GM21390 (cell line): ENCODE measurements around the gene SRMS.

Experiments used
- ATAC-seq: cut with Tn5 transposase; IDR thresholded peaks from one replicate; pipeline ENCODE4 v1.9.1; 2021; ENCODE audit not compliant: unreplicated experiment

SRMS gene

DNA sequence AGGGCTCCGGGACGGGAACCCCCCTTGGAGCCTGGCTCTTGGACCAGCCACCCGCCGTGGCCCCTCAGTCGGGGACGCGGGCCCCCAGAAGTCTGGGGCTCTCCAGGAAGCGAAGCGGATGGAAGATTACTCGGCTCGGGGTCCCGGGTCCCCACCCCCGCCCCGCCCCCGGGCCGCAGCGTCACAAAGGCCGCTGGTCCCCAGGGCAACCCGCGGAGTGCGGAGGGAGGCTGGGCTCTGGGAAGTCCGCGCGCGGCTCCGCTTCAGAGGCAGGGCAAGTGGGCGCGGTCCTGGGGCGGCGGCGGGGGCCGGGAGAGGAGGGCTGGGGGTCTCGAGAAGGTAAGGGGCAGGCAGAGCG, 6.4 kb upstream of the SRMS start, which contains the start of gene FNDC11:
Gene FNDC11 (plus strand): TSS at position 227 of the 358 bp plus-strand sequence. CDS start 1,505 bp downstream, outside the sequence.
- no peak for ATAC-seq

DNA sequence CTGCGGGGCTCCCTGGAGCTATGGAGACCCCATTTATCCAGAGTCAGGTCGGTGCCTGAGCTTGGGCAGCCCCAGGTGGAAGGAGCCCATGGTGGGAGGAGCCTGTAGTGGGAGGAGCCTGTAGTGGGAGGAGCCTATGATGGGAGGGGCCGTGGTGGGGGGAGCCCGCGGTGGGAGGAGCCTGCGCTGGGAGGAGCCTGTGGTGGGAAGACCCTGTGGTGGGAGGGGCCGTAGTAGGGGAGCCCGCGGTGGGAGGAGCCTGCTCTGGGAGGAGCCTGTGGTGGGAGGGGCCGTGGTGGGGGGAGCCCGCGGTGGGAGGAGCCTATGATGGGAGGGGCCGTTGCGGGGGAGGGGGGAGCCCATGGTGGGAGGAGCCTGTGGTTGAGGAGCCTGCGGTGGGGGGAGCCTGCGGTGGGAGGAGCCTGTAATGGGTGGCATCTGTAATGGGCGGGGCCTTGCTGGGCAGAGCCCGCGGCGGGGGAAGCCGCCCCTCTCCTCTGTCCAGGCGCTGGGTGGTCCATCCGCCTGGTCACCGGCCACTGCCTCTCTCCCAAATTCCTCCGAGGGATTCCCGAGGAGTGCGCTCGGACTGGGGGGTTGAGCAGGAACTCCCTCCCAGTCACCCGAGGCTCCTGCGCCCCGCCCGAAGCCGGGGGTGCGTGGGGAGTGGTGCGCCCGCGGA, 5.8 kb upstream of the SRMS start:
- ATAC-seq = no peak

DNA sequence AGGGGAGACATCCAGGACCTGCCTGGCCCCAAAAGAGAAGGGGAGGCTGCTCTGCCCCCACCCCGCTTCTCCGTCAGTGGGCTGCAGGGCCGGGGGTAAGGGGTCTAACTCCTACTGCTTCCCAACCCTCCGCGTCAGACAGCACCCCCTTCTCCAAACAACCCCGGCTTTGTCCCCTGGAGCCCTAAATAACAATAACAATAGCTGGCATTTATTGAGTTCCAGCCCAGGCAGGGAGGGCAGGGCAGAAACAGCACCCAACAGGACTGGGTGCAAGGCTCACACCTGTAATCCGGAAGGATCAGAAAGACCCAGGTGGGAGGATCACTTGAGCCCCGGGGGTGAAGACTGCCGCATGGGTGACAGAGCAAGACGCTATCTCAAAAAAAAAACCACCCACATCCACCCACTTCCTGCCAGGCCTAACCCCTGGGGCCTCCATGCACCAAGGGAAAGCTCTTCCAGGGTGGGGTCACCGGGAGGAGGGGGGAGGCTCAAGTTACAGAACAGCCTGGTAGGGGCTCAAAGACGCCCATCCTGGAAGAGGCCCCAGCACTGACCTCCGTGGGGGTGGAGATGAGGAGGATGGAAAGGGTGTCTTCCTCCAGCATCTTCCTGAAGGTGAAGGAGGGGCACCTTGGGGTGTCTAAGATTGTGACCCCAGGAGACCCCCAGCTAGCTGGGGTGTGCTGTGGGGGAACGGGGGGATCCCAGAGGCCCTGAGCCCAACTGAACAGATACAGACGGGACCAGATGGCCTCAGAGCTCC, 5.1 kb upstream of the SRMS start:
- no peak for ATAC-seq

DNA sequence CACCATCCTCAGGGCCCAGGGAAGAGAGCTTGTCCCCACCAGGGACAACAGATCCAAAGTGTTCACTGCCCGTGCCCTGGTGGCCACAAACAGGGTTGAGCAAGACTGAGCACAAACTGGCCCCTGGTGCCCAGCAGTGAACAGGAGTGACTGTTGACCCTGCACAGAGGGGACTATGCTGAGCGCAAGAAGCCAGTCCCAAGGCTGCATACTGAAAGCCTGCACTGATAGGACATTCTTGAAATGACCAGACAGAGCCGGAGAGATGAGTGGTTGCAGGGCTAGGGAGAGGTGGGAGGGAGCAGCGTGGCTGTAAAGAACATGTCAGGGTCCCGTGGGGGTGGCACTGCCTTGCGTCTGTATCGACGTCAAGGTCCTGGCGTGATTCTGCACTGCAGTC, 3.5 kb upstream of the SRMS start:
- no peak for ATAC-seq

DNA sequence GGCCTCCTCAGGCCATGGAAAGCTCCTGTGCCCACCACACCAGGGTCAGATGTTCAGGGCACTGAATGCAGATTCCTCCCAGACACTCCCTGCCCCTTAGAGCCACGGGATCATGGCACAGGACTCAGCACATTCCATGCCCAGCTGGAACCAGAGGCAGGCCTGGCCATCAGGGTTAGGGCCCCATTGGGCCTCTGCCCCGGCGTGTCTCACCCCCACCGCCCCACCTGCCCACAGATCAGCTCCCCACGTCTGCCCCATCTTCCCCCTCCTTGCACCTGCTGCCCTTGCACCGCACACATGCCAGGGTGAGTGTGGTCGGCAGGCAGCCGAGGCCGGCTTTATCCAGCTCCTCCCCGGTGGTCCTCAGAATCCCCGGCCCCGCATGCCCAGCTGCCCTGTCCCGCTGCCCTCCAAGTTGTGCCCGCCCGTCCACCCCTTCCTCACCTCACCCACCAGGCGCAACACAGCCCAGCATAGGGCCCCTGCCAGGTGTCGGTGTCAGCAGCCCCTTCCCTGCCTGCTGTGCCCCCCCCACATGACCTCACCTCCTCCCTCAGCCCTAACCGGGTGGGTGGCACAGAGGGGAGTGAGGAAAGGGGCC, 2.2 kb upstream of the SRMS start:
- ATAC-seq = no peak

DNA sequence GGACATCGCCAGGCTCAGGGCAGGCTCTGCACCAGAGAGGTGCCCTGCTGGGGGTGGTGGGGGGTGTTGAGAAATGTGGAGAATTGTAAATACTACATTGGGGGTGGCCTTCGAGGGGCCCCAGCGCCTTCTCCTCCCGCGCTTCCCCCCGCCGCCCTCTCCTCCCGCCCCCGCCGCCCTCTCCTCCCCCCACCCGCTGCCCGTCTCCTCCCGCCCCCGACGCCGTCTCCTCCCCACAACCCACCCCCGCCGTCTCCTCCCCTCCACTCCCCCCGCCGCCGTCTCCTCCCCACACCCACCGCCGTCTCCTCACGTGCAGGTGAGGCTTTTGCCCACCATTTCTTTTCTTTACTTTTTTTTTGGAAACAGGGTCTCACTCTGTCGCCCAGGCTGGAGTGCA, 1.5 kb upstream of the SRMS start:
- no peak for ATAC-seq

DNA sequence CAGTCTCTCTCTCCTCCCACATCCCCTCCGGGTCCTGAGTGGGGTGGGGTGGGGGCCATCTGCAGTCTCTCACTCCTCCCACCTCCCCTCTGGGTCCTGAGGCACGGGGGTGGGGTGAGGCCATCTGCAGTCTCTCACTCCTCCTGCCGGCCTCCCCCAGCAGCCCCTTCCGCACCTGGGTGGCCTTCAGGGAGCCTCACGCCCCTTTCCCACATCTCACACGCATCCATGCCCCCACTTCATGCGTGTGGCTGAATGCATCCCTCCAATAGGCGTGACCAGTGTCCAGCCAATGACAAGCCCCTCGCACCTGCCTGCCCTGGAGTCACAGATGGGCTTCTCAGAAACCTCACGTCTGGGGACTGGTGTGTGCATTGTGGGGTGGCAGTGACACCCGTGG, 993 bp upstream of the SRMS start:
- ATAC-seq = no peak

DNA sequence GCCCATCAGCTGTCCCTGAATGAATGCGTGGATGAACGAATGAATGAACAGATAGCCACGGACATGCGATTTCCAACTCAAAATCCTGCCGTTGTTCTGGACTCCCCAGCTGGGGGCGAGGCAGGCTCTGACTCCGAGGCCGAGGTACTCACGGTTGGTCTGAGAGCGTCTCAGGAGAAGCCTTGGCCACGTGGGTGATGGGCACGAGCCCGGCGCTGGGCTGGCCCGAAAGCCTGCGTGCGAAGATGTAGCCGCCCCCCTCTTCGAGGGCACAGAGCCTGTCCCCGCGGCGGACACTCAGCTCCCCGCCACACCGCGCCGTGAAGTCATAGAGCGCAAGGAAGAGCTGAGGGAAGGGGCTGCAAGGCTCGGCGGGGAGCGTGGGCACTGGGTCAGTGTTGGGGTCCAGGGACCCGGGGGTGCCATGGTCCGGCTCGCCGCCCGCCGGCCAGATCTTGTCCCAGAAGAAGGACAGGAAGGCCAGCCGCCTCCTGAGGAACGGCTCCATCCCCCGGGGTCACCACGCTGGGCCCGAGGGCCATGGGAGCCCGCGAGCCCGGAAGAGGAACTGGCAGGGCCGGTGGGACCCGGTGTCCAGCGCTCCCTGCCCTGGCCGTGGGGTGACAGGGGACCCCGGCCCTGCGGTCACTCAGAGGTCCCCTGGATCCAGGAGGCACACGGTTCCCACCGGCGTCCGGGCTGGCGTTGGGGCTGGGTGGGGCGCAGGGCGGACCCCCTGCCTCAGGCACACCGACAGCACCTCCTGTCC, 409 bp downstream of the SRMS start:
- no peak for ATAC-seq

DNA sequence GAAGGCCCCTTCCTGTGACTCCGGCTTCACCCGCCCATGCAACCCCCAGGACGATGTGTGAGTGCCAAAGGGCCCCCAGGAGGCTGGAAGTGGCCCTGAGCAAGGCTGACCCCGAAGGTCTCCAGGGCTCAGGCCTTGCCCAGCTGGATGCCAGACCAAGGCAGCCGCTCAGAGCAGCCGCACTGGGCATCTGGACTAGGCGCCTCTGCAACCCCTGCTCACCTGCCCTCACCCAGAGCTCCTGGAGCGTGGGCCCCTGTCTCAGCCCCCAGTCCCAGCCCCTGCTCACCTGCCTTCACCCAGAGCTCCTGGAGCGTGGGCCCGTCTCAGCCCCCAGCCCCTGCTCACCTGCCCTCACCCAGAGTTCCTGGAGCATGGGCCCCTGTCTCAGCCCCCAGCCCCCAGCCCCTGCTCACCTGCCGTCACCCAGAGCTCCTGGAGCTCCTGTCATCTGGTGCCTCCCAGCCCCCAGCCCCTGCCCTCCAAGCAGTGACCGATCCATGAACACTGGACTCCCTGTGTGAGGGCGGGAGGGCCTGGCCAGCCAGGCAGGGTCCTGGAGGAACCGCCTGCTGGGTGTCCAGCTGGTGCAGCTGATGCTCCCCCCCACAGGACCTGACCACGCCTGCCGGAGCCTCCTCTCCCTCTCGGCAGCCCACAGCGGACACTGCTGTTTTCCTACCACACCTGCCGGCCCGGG, 1.1 kb downstream of the SRMS start:
- no peak for ATAC-seq

DNA sequence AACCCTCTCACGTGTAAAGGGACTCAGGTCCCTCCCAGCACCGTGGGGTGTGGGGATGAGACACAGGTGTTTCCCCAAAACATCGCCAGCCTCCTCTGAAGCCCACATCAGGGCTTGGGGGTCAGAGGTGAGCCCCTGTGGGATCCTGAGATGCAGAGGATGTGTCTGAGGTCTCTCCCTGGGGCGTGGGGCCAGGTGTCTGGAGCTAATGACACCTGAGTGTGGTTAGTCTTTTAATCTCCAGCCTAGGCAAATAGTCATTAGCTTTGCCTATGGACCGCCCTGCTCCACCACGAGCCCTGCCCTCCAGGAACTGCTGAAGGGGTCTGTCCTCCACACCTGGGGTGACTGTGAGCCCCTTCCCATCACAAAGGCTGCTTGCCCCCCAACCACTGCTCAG, 1.7 kb downstream of the SRMS start:
- ATAC-seq = no peak

DNA sequence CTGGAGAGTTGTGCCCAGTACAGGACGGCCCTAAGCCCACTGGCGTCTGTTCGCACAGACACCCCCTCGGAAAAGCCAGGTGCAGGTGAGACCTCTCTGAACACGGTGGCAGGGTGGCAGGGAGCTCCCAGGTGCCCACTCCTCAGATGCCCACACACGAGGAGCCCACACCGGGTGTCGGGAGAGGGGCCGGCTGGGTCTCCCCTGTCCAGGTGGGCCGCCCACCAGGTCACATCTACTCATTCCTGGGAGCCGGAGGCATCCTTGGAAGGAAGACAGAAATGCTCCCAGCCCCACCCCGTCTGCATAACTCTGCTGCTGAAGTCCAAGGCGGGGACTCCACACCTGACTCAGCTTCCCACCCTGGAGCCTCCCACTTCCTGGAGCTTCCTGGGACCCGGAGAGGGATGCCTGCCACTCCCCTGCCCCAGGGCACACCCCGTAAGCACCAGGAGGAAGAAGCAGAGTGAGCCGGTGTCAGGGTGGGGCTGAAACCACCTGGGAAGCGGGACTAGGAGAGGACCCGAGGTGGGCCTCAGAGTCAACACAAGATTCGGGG, 2.5 kb downstream of the SRMS start:
- ATAC-seq = no peak

DNA sequence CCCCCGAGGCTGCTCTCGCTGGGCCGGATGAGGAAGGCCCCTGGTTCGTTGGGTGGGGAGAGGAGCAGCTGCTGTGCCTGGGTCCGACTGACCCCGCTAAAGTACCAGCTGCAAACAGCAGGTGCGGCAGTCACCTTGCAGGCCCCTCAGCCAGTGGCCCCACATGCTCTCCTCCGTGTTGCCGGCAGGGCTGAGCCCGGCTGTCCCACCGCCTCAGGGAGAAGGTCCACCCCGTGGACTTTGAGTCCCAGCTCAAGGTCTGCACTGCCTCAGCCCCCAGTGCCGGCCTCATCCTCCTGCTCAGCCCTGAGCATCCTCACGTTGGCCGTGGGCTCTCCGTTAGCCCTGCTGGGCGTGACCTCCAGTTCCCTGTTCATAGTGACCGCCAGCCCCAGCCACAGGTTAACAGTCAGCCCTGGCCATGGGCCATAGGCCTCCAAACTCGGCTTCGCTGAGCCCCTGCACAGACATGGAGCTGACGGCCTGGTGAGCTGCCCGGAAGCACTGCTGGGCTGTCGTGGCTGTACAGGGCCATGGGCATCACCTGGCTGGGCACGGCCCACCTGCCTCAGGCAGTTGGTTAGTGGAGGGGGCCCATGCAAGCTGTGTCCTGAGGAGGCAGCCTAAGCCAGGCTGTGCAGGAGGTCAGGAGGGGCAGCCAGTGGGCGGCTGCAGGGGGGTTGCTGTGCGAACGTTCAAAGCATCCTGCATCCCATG, 3.1 kb downstream of the SRMS start:
- no peak for ATAC-seq

DNA sequence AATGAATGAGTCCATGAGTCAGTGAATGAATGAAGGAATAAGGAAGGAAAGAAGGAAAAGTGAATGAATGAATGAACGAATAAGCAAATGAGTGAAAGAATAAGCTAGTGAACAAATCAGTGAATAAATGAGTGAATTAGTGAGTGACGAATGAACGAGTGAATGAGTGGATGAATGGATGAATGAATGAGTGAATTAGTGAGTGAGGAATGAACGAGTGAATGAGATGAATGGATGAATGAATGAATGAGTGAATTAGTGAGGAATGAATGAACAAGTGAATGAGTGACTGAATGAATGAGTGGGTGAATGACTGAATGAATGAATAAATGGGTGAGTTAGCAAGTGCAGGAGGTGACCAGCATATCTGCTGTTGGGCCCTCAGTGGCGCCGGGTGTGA, 3.8 kb downstream of the SRMS start:
- no peak for ATAC-seq

DNA sequence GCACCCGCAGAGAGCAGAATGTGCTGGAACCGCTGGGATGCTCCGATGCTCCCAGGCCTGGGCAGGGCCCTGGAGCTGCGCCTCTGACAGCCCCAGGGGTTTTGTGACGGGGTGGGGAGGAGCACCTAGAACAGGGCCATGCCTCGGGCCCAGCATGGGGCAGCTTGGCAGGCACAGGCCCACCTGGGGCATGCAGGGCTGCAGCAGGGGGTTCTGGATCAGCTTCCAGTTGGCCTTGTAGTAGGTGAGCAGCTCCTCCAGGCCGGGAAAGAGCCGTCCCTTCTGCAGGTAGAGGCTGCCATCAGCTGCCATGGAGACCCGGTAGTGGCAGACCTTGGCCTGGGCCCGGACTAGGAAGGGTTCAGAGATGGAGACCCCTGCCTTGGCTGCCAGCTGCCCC, 4.4 kb downstream of the SRMS start:
- ATAC-seq = no peak

DNA sequence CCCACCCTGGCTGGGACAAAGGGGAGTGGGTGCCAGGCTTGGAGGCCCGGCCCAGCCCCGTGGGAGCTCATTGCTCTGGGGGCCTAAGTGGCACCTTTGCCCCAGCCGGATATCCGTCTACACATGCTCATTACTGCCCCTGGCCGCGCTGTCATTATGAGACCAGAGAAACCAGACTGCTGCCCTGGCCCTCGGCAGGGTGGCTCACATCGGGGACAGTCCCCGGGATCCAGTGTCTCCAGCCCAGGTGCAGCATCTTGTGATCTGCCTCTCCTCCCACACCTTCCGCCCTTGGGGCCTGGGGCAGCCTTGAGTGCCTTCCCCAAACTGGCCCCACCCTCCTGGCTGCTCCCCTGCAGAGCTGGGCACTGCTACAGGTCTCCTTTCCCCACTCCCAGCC, 4.9 kb downstream of the SRMS start:
- ATAC-seq = no peak

DNA sequence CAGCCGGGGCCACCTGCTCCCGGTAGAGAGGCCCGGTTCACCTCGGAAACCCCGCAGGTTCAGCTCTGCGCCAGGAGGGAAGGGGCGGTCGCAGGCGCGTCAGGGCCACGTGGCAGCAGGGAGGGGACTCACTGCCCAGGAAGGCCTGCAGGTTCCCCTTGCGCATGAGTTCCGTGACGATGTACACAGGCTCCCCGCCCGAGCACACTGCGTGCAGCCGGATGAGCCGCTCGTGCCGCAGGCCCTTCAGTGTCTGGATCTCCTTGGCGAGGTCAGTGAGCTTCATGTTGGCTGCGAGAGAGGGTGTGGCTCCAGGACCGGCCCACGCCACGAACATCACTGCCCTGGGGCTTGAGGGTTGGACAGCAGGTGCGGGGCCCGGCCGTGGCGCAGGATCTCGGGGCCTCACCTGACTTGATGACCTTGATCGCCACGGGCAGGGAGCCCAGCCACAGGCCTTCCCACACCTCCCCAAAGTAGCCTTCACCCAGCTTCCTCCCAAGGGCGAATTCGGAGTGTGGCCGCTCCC, 5.5 kb downstream of the SRMS start:
- ATAC-seq = no peak

DNA sequence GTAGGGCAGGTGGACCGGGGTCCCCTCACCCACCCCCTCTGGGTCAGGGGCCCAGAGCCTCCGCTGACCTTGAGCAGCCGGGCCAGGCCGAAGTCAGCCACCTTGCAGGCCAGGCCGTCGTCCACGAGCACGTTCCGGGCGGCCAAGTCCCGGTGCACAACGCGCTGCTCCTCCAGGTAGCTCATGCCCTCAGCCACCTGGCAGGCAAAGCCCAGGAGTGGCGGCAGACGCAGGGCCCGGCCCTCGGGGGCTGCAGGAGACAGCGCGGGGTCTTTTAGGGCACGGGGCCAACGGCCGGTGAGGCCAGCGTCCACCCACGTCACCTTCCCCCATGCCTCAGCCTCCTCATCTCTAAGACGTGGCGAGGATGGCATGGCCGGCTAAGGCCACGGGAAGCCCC, 6.2 kb downstream of the SRMS start:
- no peak for ATAC-seq

DNA sequence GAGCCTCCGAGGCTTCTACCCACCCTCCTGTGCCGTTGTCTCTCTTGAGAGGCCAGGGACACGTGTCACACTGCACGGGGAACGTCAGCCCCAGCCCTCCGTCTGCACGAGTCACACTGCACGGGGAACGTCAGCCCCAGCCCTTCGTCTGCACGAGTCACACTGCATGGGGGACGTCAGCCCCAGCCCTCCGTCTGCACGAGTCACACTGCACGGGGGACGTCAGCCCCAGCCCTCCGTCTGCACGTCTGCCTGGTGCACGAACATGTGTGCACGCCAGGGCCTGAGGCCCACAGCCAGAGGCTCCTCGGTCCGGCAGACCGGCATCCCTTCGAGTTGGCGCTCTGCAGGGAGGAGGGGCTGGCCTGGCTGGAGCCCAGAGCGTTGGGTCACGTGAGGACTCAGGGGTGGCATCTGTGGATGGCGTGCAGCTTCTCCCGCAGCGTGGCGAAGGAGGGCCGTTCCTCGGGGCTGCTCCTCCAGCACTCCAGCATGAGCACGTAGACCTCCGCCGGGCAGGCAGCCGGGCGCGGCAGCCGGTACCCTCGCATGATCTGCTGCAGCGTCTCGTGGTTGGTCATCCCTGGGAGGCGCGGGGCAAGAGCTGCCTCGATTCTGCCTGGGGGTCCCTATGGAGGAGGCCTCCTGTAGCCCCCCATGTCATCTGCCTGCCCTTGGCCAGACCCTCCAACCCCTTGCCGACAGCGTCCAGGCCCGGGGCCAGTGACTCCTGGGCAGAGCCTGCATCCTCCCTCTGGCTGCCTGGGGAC, 6.9 kb downstream of the SRMS start:
- no peak for ATAC-seq
